ENCODE measurements around the gene ZBTB16. TPM values are rescaled to one million over a fixed set of nuclear protein-coding genes. Genes with fewer than 3 reads are reported as not detected.

The ZBTB16 gene
- total RNA-seq, 2 experiments from 2014 or later: 19.1 to 20.6 TPM

DNA sequence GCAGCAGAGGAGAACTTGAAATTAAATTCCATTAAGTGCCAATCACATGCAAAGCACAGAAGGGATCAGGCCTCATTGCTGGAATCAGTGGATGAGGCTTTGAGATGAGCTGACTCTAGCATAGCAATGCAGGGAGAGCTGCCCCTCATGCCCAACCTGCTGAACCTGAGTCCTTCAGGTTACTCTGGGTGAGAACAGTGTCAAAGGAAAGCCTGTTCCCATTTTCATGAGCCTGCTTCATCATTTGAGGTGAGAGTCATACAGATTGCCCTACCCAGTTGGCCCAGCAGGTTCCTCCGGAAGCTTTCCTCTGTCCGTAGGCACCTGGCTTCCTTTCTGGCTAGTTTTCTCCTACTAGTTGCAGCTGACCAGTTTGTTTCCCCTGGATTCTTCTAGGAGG is 25.9 kb upstream of the ZBTB16 start:
- POLR2A ChIA-PET: no interaction called here
- CTCF ChIA-PET: no interaction called here
- ATAC-seq (ENCODE audit: poor library complexity) (no peak), DNase-seq (no peak)
- TF ChIP-seq, protein P1, sequence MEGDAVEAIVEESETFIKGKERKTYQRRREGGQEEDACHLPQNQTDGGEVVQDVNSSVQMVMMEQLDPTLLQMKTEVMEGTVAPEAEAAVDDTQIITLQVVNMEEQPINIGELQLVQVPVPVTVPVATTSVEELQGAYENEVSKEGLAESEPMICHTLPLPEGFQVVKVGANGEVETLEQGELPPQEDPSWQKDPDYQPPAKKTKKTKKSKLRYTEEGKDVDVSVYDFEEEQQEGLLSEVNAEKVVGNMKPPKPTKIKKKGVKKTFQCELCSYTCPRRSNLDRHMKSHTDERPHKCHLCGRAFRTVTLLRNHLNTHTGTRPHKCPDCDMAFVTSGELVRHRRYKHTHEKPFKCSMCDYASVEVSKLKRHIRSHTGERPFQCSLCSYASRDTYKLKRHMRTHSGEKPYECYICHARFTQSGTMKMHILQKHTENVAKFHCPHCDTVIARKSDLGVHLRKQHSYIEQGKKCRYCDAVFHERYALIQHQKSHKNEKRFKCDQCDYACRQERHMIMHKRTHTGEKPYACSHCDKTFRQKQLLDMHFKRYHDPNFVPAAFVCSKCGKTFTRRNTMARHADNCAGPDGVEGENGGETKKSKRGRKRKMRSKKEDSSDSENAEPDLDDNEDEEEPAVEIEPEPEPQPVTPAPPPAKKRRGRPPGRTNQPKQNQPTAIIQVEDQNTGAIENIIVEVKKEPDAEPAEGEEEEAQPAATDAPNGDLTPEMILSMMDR (IDR thresholded peaks at IDR 0.05): no peak
- H3K9me3 Mint-ChIP-seq: no peaks in the 10 kb centered on the region
- H3K4me1 Mint-ChIP-seq (ENCODE audit: low read depth): no peaks in the 10 kb centered on the region
- H3K27ac Mint-ChIP-seq: no peak overlapping the region
- Histone ChIP-seq H3K27me3 (ENCODE audit: control insufficient read depth in 1 of 2, insufficient read depth in 2 of 2, low read length in 2 of 2) (peaks cover 0 to 3% of the 10 kb centered on the region in 2 experiments), H3K36me3 (ENCODE audit: insufficient read depth, low read length) (no peaks in the 10 kb centered on the region), H3K4me3 (ENCODE audit: low read length) (no peak overlapping the region), H3K9me3 (ENCODE audit: control insufficient read depth in 1 of 2, insufficient read depth in 1 of 2, low read length in 2 of 2) (no peaks in the 10 kb centered on the region), H3K27ac (ENCODE audit: low read depth in 1 of 2, low read length in 2 of 2) (no peak overlapping the region), H3K4me1 (ENCODE audit: insufficient read depth, low read length) (peaks cover 10% of the 10 kb centered on the region)
- no peak overlapping the region for H3K4me3 Mint-ChIP-seq
- no peaks in the 10 kb centered on the region for H3K36me3 Mint-ChIP-seq (ENCODE audit: low read depth)
- intact Hi-C loops (cut with DNase I, micrococcal nuclease): no loop called here
- H3K27me3 Mint-ChIP-seq: peaks cover 8% of the 10 kb centered on the region

DNA sequence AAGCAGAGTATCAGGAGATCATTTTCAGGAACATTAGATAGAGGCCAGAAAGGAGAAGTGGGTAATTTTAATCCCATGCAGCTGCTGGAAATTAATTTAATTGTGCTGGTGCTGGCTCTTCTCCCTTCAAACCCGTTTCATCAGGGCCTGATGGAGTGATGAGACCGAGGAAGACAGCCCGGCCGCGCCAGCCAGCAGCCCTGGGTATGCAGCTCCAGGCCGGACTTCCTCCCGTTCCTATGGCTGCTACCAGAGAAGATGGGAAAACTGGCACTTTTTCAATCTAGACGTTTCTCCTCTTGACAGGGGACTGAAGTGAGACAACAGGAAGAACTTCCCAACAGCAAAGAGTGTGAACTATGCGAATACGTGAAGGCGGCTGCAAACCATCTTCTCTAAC is 24.6 kb upstream of the ZBTB16 start:
- Mint-ChIP-seq H3K36me3 (ENCODE audit: low read depth) (no peaks in the 10 kb centered on the region), H3K27me3 (peaks cover 5% of the 10 kb centered on the region), H3K9me3 (no peaks in the 10 kb centered on the region), H3K4me3 (no peak overlapping the region), H3K27ac (no peak overlapping the region), H3K4me1 (ENCODE audit: low read depth) (no peaks in the 10 kb centered on the region)
- ATAC-seq (ENCODE audit: poor library complexity) (no peak), DNase-seq (no peak)
- no peaks in the 10 kb centered on the region for H3K36me3 ChIP-seq (ENCODE audit: insufficient read depth, low read length)
- no peak overlapping the region for H3K27ac ChIP-seq (ENCODE audit: low read depth in 1 of 2, low read length in 2 of 2)
- CTCF ChIA-PET: interaction anchor here (1.3 to 6.0 kb wide), 2 partner anchors 138 to 226 kb away, joined by 3 to 33 read pairs; no protein-coding TSS in a partner anchor
- no peak overlapping the region for H3K4me3 ChIP-seq (ENCODE audit: low read length)
- H3K4me1 ChIP-seq (ENCODE audit: insufficient read depth, low read length): peaks cover 10% of the 10 kb centered on the region
- POLR2A ChIA-PET: no interaction called here
- H3K27me3 ChIP-seq (ENCODE audit: control insufficient read depth in 1 of 2, insufficient read depth in 2 of 2, low read length in 2 of 2): peaks cover 0 to 3% of the 10 kb centered on the region in 2 experiments
- TF ChIP-seq, protein P1 (IDR thresholded peaks at IDR 0.05): no peak
- no peaks in the 10 kb centered on the region for H3K9me3 ChIP-seq (ENCODE audit: control insufficient read depth in 1 of 2, insufficient read depth in 1 of 2, low read length in 2 of 2)
- intact Hi-C loops (cut with DNase I, micrococcal nuclease): no loop called here

DNA sequence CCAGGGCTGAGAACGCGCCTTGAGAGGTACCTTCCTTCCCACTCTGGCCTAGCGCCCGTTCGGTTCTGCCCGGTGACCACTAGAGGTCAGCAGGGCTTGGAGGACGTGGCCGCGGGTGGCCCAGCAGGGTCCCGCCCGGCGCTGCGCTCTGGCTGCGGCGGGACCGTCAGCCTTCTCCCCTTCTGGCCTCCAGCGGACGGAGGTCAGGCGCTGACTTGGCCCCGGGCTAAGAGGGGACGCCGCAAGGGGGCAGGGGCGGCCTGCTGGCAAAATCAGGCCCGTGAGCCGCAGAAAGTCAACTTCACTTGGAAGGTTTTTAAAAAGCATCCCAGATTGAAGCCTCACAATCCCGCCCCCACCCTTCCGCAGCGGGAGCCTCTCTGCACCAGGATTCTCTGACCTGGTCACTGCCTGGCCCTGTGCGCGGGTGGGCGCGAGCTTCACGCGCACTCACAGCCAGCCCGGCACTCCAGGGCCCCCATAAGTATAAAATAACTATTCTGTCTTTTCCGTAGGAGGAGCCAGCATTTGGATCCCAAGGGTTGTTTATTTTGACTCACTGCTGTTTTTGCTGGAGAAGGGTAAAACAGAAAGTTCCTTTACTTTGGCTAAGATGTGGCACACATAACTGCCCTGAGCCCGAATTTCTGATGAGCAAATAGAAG is 23.2 kb upstream of the ZBTB16 start:
- intact Hi-C loops (cut with DNase I, micrococcal nuclease): loop anchor here (1.0 to 2.0 kb wide), 4 partner anchors 41 to 225 kb away; no protein-coding TSS in a partner anchor
- Mint-ChIP-seq H3K4me1 (ENCODE audit: low read depth) (no peaks in the 10 kb centered on the region), H3K27me3 (no peaks in the 10 kb centered on the region), H3K4me3 (no peak overlapping the region), H3K27ac (no peak overlapping the region), H3K9me3 (no peaks in the 10 kb centered on the region), H3K36me3 (ENCODE audit: low read depth) (no peaks in the 10 kb centered on the region)
- TF ChIP-seq, protein P1 (IDR thresholded peaks at IDR 0.05): peak; percentile 74
- H3K4me1 ChIP-seq (ENCODE audit: insufficient read depth, low read length): peaks cover 10% of the 10 kb centered on the region
- DNase-seq (peak; percentile 22 to 74 (median 49)), ATAC-seq (ENCODE audit: poor library complexity) (peak; percentile 56)
- no peaks in the 10 kb centered on the region for H3K9me3 ChIP-seq (ENCODE audit: control insufficient read depth in 1 of 2, insufficient read depth in 1 of 2, low read length in 2 of 2)
- H3K4me3 ChIP-seq (ENCODE audit: low read length): peak overlapping the region; percentile 19
- ChIA-PET CTCF (interaction anchor here (1.3 to 6.0 kb wide), 5 partner anchors 140 to 229 kb away, joined by 3 to 33 read pairs (median 3); no protein-coding TSS in a partner anchor), POLR2A (no interaction called here)
- H3K27me3 ChIP-seq (ENCODE audit: control insufficient read depth in 1 of 2, insufficient read depth in 2 of 2, low read length in 2 of 2): peaks cover 0 to 3% of the 10 kb centered on the region in 2 experiments
- H3K27ac ChIP-seq (ENCODE audit: low read depth in 1 of 2, low read length in 2 of 2): no peak overlapping the region
- no peaks in the 10 kb centered on the region for H3K36me3 ChIP-seq (ENCODE audit: insufficient read depth, low read length)
